ENCODE results near the gene PRKG1.

GRCh38 chr10:52115823-52116222, 1041.5 kb downstream of the PRKG1 start:
- TF ChIP-seq EP300 (IDR thresholded peaks at IDR 0.05; ENCODE audit: borderline replicate concordance) (no peak), EGR1 (IDR thresholded peaks at IDR 0.05) (no peak)

Measured in Ishikawa (cell line).